ENCODE results near the gene ERBB4. TPM values are rescaled to one million over a fixed set of nuclear protein-coding genes. Genes with fewer than 3 reads are reported as not detected.

Gene ERBB4
- total RNA-seq, 4 donors from 2014 or later = 0.26 to 13.3 (median 2.4) TPM

DNA sequence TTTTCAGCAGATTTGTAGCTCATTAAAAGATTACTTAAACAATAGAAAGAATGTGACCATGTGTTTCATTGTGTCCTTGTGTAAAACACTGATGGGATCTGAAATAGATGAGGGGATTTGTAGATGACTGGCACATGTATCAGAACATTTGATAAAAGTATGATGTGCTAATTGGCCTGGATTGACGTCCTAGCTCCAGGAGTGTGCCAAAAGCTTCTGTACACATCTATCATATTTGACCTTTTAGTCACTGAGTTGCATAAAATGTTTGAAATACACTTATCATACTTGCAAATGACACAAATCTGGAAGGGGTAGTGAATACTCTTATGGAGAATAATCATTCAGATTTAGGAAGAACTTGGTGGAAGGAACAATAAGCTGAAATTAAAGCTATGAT, 778.5 kb downstream of the ERBB4 start:
- H3K4me3 ChIP-seq = no peak overlapping the region
- TF ChIP-seq, protein P1, sequence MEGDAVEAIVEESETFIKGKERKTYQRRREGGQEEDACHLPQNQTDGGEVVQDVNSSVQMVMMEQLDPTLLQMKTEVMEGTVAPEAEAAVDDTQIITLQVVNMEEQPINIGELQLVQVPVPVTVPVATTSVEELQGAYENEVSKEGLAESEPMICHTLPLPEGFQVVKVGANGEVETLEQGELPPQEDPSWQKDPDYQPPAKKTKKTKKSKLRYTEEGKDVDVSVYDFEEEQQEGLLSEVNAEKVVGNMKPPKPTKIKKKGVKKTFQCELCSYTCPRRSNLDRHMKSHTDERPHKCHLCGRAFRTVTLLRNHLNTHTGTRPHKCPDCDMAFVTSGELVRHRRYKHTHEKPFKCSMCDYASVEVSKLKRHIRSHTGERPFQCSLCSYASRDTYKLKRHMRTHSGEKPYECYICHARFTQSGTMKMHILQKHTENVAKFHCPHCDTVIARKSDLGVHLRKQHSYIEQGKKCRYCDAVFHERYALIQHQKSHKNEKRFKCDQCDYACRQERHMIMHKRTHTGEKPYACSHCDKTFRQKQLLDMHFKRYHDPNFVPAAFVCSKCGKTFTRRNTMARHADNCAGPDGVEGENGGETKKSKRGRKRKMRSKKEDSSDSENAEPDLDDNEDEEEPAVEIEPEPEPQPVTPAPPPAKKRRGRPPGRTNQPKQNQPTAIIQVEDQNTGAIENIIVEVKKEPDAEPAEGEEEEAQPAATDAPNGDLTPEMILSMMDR (IDR thresholded peaks at IDR 0.05) = no peak
- TF ChIP-seq POLR2A (IDR thresholded peaks at IDR 0.05) = no peak
- DNase-seq = no peak
- no peaks in the 10 kb centered on the region for H3K9me3 ChIP-seq
- H3K4me1 ChIP-seq = no peaks in the 10 kb centered on the region
- H3K36me3 ChIP-seq = no peaks in the 10 kb centered on the region
- intact Hi-C loops (cut with DNase I; ENCODE audit: low total_unique reads) = no loop called here
- H3K27ac ChIP-seq = no peak overlapping the region
- no peaks in the 10 kb centered on the region for H3K27me3 ChIP-seq

DNA sequence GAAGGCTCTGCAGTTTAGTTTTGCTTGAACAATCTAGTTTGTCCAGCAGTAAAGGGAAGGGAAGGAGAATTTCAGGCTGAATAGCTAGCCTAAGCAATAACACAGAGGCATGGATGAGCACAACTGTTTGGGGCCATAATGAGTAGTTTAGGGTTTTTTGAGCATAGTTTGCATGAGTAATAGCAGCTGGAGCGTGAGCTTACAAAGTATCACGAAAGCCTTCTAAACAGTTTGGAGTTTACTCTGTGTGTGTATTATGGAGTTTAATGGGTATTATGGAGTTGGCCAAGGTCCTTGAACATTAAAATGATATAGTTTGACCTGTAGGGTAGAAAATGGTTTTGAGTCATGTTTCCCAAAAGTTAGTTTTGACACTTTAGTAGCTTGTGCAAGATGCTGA, 782.3 kb downstream of the ERBB4 start:
- Histone ChIP-seq H3K27me3 (no peaks in the 10 kb centered on the region), H3K4me3 (no peak overlapping the region), H3K4me1 (no peaks in the 10 kb centered on the region), H3K27ac (no peak overlapping the region), H3K36me3 (no peaks in the 10 kb centered on the region), H3K9me3 (no peaks in the 10 kb centered on the region)
- intact Hi-C loops (cut with DNase I; ENCODE audit: low total_unique reads) = no loop called here
- DNase-seq = no peak
- TF ChIP-seq, protein P1 (IDR thresholded peaks at IDR 0.05) = no peak
- TF ChIP-seq POLR2A (IDR thresholded peaks at IDR 0.05) = no peak

DNA sequence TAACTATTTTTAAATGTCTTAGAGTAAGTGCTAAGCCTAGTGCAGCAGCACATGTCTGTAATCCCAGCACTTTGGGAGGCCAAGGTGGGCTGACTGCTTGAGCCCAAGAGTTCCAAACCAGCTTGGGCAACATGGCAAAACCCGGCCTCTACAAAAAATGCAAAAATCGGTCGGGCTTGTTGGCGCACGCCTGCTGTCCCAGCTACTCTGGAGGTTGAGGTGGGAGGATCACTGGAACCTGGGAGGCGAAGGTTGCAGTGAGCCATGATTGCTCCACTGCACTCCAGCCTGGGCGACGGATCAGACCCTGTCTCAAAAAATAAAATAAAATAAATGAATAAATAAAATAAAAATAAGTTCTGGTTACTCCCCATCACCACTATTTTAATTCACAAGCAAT, 783.4 kb downstream of the ERBB4 start:
- H3K4me3 ChIP-seq = no peak overlapping the region

DNA sequence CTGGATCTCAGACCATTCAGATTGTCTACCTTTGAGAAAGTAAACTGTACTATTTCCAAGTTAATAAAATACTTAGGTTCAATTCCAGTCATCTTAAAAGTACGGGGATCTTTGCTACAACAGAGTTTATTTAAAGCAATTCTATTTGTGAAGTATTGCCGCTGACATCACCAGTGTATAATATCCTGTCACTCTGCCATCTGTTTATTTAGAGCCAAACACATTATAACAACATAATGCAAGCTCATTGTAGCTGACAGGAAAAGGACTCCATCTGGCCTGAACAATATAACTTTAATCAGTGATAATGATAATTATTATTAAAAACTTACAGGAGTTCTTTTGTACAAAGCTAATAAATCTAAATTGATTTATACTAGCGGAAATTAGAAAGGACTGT, 786.8 kb downstream of the ERBB4 start:
- Histone ChIP-seq H3K4me1 (no peaks in the 10 kb centered on the region), H3K4me3 (no peak overlapping the region), H3K36me3 (no peaks in the 10 kb centered on the region), H3K27me3 (no peaks in the 10 kb centered on the region), H3K9me3 (no peaks in the 10 kb centered on the region), H3K27ac (no peak overlapping the region)
- DNase-seq = no peak
- intact Hi-C loops (cut with DNase I; ENCODE audit: low total_unique reads) = no loop called here
- TF ChIP-seq, protein P1 (IDR thresholded peaks at IDR 0.05) = no peak
- no peak for TF ChIP-seq POLR2A (IDR thresholded peaks at IDR 0.05)

More for the DNA sequence above, 783.4 kb downstream of the ERBB4 start:
- TF ChIP-seq, protein P1 (IDR thresholded peaks at IDR 0.05) = no peak
- no peak for TF ChIP-seq POLR2A (IDR thresholded peaks at IDR 0.05)
- Histone ChIP-seq H3K27ac (no peak overlapping the region), H3K4me1 (no peaks in the 10 kb centered on the region), H3K27me3 (no peaks in the 10 kb centered on the region), H3K9me3 (no peaks in the 10 kb centered on the region), H3K36me3 (no peaks in the 10 kb centered on the region)
- no peak for DNase-seq
- intact Hi-C loops (cut with DNase I; ENCODE audit: low total_unique reads) = no loop called here

DNA sequence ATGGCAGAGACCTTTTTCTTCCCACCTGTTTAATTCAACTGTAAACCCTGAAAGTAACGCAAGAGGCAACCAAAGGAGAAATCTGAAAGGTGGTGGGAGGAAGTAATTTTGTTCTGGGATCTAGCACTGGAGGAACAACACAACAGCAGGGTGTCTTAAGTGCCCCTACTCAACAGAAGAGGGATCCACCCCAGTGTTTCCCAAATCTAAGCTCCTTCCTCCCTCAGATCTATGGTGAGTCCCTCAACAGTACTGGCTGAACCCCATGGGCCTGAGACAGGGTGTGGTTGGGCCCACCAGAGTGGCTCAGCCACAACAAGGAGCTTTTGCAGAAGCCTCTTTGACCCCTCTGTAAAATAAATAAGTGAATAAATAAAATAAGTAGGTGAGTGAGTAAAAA, 790.3 kb downstream of the ERBB4 start:
- Histone ChIP-seq H3K4me3 (no peak overlapping the region), H3K9me3 (no peaks in the 10 kb centered on the region), H3K36me3 (no peaks in the 10 kb centered on the region), H3K27ac (no peak overlapping the region), H3K4me1 (no peaks in the 10 kb centered on the region), H3K27me3 (no peaks in the 10 kb centered on the region)
- no peak for TF ChIP-seq POLR2A (IDR thresholded peaks at IDR 0.05)
- TF ChIP-seq, protein P1 (IDR thresholded peaks at IDR 0.05) = no peak
- no peak for DNase-seq
- intact Hi-C loops (cut with DNase I; ENCODE audit: low total_unique reads) = no loop called here

Measured in uterus (tissue), 4 donors.